ENCODE data around the gene PRKN.

PRKN gene

DNA sequence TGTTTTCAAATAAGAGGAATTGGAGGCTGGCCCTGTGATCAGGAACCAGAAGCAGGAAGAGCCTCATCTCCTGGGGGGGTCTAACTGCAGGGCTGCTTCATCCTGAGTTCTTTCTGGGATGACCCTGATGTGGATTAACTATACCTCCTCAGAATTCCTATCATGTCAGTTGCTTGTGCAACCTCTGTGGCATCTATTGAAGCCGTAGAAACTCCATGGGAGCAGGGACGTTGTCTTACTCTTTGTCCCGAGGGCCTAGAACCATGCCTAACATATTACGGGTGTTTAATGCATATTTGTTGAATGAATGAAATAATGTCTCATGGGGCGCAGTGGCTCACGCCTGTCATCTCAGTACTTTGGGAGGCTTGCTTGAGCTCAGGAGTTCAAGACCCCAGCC, 1343.6 kb downstream of the PRKN start:
- Histone ChIP-seq H3K36me3 (ENCODE audit: insufficient read depth, low read length) (no peaks in the 10 kb centered on the region), H3K4me3 (ENCODE audit: low read depth in 1 of 2, low read length in 2 of 2) (no peak overlapping the region)

DNA sequence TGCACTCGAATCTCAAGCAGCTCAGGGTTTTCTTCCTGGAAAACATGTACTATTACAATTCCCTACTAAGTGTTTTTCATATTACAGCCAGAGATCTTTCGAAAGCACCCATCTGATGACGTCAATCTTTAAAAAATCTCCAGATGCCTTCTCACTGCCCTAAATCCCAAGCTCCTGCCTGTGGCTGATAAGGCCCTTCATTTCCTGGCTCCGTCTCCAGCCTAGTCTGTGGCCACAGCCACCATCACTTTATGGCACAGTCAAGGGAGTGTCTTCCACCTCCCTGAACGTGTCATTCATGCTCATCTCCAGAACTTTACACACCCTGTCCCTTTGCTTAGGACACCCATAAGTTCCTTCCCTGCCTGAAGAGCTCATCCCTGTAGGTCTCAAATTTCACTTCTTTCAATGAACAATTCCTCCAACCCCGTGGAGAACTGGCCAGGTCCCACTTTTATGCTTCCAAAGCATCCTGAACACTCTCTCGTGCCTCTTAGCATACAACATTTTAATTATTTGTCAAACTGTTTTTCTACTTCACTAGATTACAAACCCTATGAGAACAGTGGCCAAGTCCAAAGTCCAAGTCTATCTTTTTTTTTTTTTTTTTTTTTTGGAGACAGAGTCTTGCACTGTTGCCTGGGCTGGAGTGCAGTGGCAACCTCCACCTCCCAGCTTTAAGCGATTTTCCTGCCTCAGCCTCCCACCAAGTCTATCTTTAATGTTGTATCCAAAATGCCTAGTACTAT, 1347.6 kb downstream of the PRKN start:
- Histone ChIP-seq H3K4me2 (ENCODE audit: insufficient read depth, low read length) (no peak overlapping the region), H3K4me3 (ENCODE audit: low read depth in 1 of 2, low read length in 2 of 2) (no peak overlapping the region), H2AFZ (ENCODE audit: low read depth, low read length) (no peak overlapping the region), H3K9ac (ENCODE audit: low read depth, low read length) (no peak overlapping the region), H3K36me3 (ENCODE audit: insufficient read depth, low read length) (no peaks in the 10 kb centered on the region), H3K9me3 (ENCODE audit: insufficient read depth, low read length, severe bottlenecking) (no peaks in the 10 kb centered on the region), H3K79me2 (ENCODE audit: insufficient read depth, low read length) (no peaks in the 10 kb centered on the region), H3K27ac (ENCODE audit: low read length) (no peak overlapping the region), H4K20me1 (ENCODE audit: insufficient read depth, low read length) (no peaks in the 10 kb centered on the region), H3K27me3 (ENCODE audit: insufficient read depth, low read length, poor library complexity) (no peaks in the 10 kb centered on the region), H3K4me1 (ENCODE audit: insufficient read depth, low read length) (no peaks in the 10 kb centered on the region)
- ATAC-seq (ENCODE audit: insufficient read depth, low read depth) (no peak), DNase-seq (no peak)
- TF ChIP-seq, protein P1, sequence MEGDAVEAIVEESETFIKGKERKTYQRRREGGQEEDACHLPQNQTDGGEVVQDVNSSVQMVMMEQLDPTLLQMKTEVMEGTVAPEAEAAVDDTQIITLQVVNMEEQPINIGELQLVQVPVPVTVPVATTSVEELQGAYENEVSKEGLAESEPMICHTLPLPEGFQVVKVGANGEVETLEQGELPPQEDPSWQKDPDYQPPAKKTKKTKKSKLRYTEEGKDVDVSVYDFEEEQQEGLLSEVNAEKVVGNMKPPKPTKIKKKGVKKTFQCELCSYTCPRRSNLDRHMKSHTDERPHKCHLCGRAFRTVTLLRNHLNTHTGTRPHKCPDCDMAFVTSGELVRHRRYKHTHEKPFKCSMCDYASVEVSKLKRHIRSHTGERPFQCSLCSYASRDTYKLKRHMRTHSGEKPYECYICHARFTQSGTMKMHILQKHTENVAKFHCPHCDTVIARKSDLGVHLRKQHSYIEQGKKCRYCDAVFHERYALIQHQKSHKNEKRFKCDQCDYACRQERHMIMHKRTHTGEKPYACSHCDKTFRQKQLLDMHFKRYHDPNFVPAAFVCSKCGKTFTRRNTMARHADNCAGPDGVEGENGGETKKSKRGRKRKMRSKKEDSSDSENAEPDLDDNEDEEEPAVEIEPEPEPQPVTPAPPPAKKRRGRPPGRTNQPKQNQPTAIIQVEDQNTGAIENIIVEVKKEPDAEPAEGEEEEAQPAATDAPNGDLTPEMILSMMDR (IDR thresholded peaks at IDR 0.05; ENCODE audit: borderline replicate concordance, extremely low read depth, low read length, poor library complexity, severe bottlenecking): no peak
- TF ChIP-seq EZH2 (IDR thresholded peaks at IDR 0.05; ENCODE audit: borderline replicate concordance, low read depth, low read length, severe bottlenecking): no peak

More for the DNA sequence above, 1343.6 kb downstream of the PRKN start:
- H2AFZ ChIP-seq (ENCODE audit: low read depth, low read length): no peak overlapping the region
- H3K79me2 ChIP-seq (ENCODE audit: insufficient read depth, low read length): no peaks in the 10 kb centered on the region
- no peak overlapping the region for H3K27ac ChIP-seq (ENCODE audit: low read length)
- no peak overlapping the region for H3K9ac ChIP-seq (ENCODE audit: low read depth, low read length)
- no peaks in the 10 kb centered on the region for H3K4me1 ChIP-seq (ENCODE audit: insufficient read depth, low read length)
- ATAC-seq (ENCODE audit: insufficient read depth, low read depth) (no peak), DNase-seq (no peak)
- no peaks in the 10 kb centered on the region for H3K9me3 ChIP-seq (ENCODE audit: insufficient read depth, low read length, severe bottlenecking)
- no peaks in the 10 kb centered on the region for H3K27me3 ChIP-seq (ENCODE audit: insufficient read depth, low read length, poor library complexity)
- no peak for TF ChIP-seq EZH2 (IDR thresholded peaks at IDR 0.05; ENCODE audit: borderline replicate concordance, low read depth, low read length, severe bottlenecking)
- TF ChIP-seq, protein P1 (IDR thresholded peaks at IDR 0.05; ENCODE audit: borderline replicate concordance, extremely low read depth, low read length, poor library complexity, severe bottlenecking): no peak
- no peaks in the 10 kb centered on the region for H4K20me1 ChIP-seq (ENCODE audit: insufficient read depth, low read length)
- no peak overlapping the region for H3K4me2 ChIP-seq (ENCODE audit: insufficient read depth, low read length)

DNA sequence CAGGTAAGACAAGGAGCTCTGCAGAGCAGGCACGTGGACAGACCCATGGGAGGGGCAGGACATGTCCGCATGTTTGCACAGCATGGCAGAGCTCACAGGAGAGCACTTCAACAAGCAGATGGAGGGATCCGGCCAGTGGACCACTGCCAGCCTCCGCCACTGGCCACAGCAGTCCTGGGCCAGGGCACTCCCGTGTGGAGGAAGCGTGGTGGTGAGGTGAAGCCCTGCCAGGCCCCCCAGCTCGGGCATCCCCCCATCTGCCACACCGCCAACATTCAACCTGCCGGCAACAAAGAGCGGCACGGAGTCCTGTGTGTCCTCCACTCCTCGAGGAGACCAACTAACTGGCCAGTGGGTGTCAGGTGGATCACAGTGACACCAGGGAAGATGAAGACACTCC, 1349.5 kb downstream of the PRKN start:
- no peak for DNase-seq
- Histone ChIP-seq H3K4me3 (ENCODE audit: low read depth in 1 of 2, low read length in 2 of 2) (no peak overlapping the region), H3K79me2 (ENCODE audit: insufficient read depth, low read length) (no peaks in the 10 kb centered on the region), H3K36me3 (ENCODE audit: insufficient read depth, low read length) (no peaks in the 10 kb centered on the region), H3K4me2 (ENCODE audit: insufficient read depth, low read length) (no peak overlapping the region), H3K4me1 (ENCODE audit: insufficient read depth, low read length) (no peaks in the 10 kb centered on the region), H3K27me3 (ENCODE audit: insufficient read depth, low read length, poor library complexity) (no peaks in the 10 kb centered on the region), H4K20me1 (ENCODE audit: insufficient read depth, low read length) (no peaks in the 10 kb centered on the region), H3K9me3 (ENCODE audit: insufficient read depth, low read length, severe bottlenecking) (no peaks in the 10 kb centered on the region), H2AFZ (ENCODE audit: low read depth, low read length) (no peak overlapping the region), H3K27ac (ENCODE audit: low read length) (no peak overlapping the region), H3K9ac (ENCODE audit: low read depth, low read length) (no peak overlapping the region)
- TF ChIP-seq EZH2 (IDR thresholded peaks at IDR 0.05; ENCODE audit: borderline replicate concordance, low read depth, low read length, severe bottlenecking): no peak
- TF ChIP-seq, protein P1 (IDR thresholded peaks at IDR 0.05; ENCODE audit: borderline replicate concordance, extremely low read depth, low read length, poor library complexity, severe bottlenecking): no peak
- no peak for ATAC-seq (ENCODE audit: insufficient read depth, low read depth)

Data from DND-41 (cell line).